Parathyroid adenoma (tissue), 2 donors: ENCODE measurements around the gene WNK3.

Experiments
- H2AFZ ChIP-seq: fragments of 300-600 bp; sonication (generic); one replicate; pipeline ENCODE4 v1.7.0; 2017; ENCODE audit warnings: antibody characterized with exemption, mild to moderate bottlenecking
- H3K27ac ChIP-seq: fragments of 300-600 bp; sonication (generic); one replicate; pipeline ENCODE4 v1.7.0; 2017
- H3K27me3 ChIP-seq: fragments of 300-600 bp; sonication (generic); one replicate; pipeline ENCODE4 v1.7.0; 2017; ENCODE audit warnings: low read length; ENCODE audit not compliant: control insufficient read depth, insufficient read depth
- H3K36me3 ChIP-seq: fragments of 300-600 bp; sonication (generic); one replicate; pipeline ENCODE4 v1.7.0; 2017; ENCODE audit warnings: low read length; ENCODE audit not compliant: control insufficient read depth, insufficient read depth
- H3K4me1 ChIP-seq: fragments of 300-600 bp; sonication (generic); one replicate; pipeline ENCODE4 v1.7.0; 2017; ENCODE audit warnings: control low read depth
- H3K4me2 ChIP-seq: fragments of 300-600 bp; sonication (generic); one replicate; pipeline ENCODE4 v1.7.0; 2017; ENCODE audit warnings: low read length
- H3K4me3 ChIP-seq: fragments of 300-600 bp; sonication (generic); one replicate; pipeline ENCODE4 v1.7.0; 2017; ENCODE audit warnings: low read depth, low read length
- H3K79me2 ChIP-seq: fragments of 300-600 bp; sonication (generic); one replicate; pipeline ENCODE4 v1.7.0; 2017; ENCODE audit warnings: control low read depth
- H3K9ac ChIP-seq: fragments of 300-600 bp; sonication (generic); one replicate; pipeline ENCODE4 v1.7.0; 2017; ENCODE audit warnings: mild to moderate bottlenecking
- H3K9me3 ChIP-seq: fragments of 300-600 bp; sonication (generic); one replicate; pipeline ENCODE4 v1.7.0; 2017; ENCODE audit warnings: low read length; ENCODE audit not compliant: control insufficient read depth
- TF ChIP-seq, protein P1 (sequence below): fragments of 300-600 bp; sonication (generic); IDR thresholded peaks from one replicate; pipeline ENCODE4 v1.7.0; 2017; ENCODE audit warnings: antibody characterized with exemption, mild to moderate bottlenecking
- donor health status: primary hyperparathyroidism.

WNK3 gene

DNA sequence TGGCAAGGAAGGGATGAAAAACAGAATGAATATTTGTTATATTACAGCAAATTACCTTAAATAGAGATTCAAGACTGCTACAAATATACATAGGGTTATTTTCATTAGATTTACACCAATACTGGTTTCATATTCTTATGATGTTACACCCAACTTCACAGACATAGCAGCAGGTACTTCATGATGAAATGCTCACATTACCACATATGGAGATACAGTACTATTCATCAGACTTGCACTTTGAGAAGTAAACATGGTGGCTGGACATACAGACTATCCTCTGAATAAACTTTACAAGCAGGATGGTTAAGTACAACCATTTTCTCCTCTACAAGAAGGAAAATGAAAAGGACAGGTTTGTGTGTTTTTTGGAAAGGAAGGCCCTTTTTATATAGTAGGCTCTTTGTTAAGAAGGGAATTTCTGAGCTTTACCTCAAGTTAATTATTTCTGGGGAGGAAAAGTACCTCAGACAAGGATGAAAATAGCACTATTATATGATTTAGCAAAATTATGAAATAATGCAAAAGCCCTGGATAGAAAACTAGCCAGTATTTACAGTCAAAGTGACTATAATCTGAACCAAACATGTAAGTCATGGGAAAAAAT lies 162.8 kb downstream of the WNK3 start:
- Histone ChIP-seq H3K9ac (no peak overlapping the region), H3K79me2 (no peaks in the 10 kb centered on the region), H3K27ac (no peak overlapping the region), H3K9me3 (no peaks in the 10 kb centered on the region), H3K4me2 (no peak overlapping the region), H3K4me3 (no peak overlapping the region), H3K27me3 (no peaks in the 10 kb centered on the region), H2AFZ (no peak overlapping the region), H3K4me1 (peaks cover 1% of the 10 kb centered on the region), H3K36me3 (no peaks in the 10 kb centered on the region)
- TF ChIP-seq, protein P1, sequence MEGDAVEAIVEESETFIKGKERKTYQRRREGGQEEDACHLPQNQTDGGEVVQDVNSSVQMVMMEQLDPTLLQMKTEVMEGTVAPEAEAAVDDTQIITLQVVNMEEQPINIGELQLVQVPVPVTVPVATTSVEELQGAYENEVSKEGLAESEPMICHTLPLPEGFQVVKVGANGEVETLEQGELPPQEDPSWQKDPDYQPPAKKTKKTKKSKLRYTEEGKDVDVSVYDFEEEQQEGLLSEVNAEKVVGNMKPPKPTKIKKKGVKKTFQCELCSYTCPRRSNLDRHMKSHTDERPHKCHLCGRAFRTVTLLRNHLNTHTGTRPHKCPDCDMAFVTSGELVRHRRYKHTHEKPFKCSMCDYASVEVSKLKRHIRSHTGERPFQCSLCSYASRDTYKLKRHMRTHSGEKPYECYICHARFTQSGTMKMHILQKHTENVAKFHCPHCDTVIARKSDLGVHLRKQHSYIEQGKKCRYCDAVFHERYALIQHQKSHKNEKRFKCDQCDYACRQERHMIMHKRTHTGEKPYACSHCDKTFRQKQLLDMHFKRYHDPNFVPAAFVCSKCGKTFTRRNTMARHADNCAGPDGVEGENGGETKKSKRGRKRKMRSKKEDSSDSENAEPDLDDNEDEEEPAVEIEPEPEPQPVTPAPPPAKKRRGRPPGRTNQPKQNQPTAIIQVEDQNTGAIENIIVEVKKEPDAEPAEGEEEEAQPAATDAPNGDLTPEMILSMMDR = no peak

- H3K79me2 ChIP-seq = no peaks in the 10 kb centered on the region
- H3K9ac ChIP-seq = no peak overlapping the region
- no peaks in the 10 kb centered on the region for H3K36me3 ChIP-seq
- TF ChIP-seq, protein P1 = no peak
- H3K4me1 ChIP-seq = no peaks in the 10 kb centered on the region
- H3K9me3 ChIP-seq = no peaks in the 10 kb centered on the region
- H3K27ac ChIP-seq = no peak overlapping the region
- H3K27me3 ChIP-seq = no peaks in the 10 kb centered on the region
- H2AFZ ChIP-seq = no peak overlapping the region
- H3K4me3 ChIP-seq = no peak overlapping the region
- H3K4me2 ChIP-seq = no peak overlapping the region
Observed at GRCh38 chrX:54193085-54193821, 164.6 kb downstream of the WNK3 start.

GRCh38 chrX:54184474-54184873 lies 173.4 kb downstream of the WNK3 start:
- TF ChIP-seq, protein P1 = no peak
- no peaks in the 10 kb centered on the region for H3K27me3 ChIP-seq

GRCh38 chrX:54182864-54183613 lies 174.8 kb downstream of the WNK3 start, which contains the start of gene FAM120C:
Gene FAM120C (minus strand): TSS chrX:54183254. CDS start chrX:54183198, 56 bp downstream.
- Histone ChIP-seq H3K27me3 (no peaks in the 10 kb centered on the region), H3K4me2 (peak within 1 kb of the TSS; percentile 74), H3K4me3 (peak within 1 kb of the TSS; percentile 63), H3K9me3 (no peaks in the 10 kb centered on the region), H3K36me3 (no peaks in the 10 kb centered on the region), H3K9ac (no peak within 1 kb of the TSS), H2AFZ (peak within 1 kb of the TSS; percentile 86), H3K79me2 (peaks cover 9% of the 10 kb centered on the region), H3K4me1 (peaks cover 11% of the 10 kb centered on the region), H3K27ac (peak within 1 kb of the TSS; percentile 76)
- TF ChIP-seq, protein P1 = no peak

More at GRCh38 chrX:54184474-54184873, 173.4 kb downstream of the WNK3 start:
- peaks cover 9% of the 10 kb centered on the region for H3K79me2 ChIP-seq
- no peaks in the 10 kb centered on the region for H3K36me3 ChIP-seq
- H3K4me3 ChIP-seq = no peak overlapping the region
- H3K4me1 ChIP-seq = peaks cover 11% of the 10 kb centered on the region
- no peak overlapping the region for H3K27ac ChIP-seq
- H3K9me3 ChIP-seq = no peaks in the 10 kb centered on the region
- no peak overlapping the region for H3K9ac ChIP-seq
- no peak overlapping the region for H2AFZ ChIP-seq
- H3K4me2 ChIP-seq = no peak overlapping the region
